T47D (cell line): ENCODE measurements around the gene NR3C2.

Experiments
- DNase-seq, 2 experiments: peaks; one replicate each; pipeline versions ENCODE4 v3.0.0 to v3.0.0-alpha.2; 2011 to 2012; ENCODE audit warnings: low read depth in 1 of 2, low spot score in 1 of 2
- JUND ChIP-seq: IDR thresholded peaks from 2 replicates; pipeline ENCODE4 v1.6.1; 2012; ENCODE audit warnings: low read depth
- in situ Hi-C: cut with HindIII; loops from 2 replicates; pipeline ENCODE4 v1.10.0; 2016; ENCODE audit warnings: low sequenced_read_pairs, low pct_unique_long_range_greater_than_20kb

NR3C2 gene

GRCh38 chr4:148051403-148051802 lies 390.8 kb downstream of the NR3C2 start:
- no peak for DNase-seq
- in situ Hi-C loops: no loop called here

GRCh38 chr4:148048598-148048997 lies 393.6 kb downstream of the NR3C2 start:
- no peak for DNase-seq
- in situ Hi-C loops: no loop called here
- no peak for TF ChIP-seq JUND

More at GRCh38 chr4:148051403-148051802, 390.8 kb downstream of the NR3C2 start:
- no peak for TF ChIP-seq JUND

- in situ Hi-C loops: no loop called here
- no peak for TF ChIP-seq JUND
- DNase-seq: peak in 1 of 2 experiments; percentile 32
Measured at GRCh38 chr4:148044912-148045352, 397.3 kb downstream of the NR3C2 start.

- DNase-seq: no peak
- in situ Hi-C loops: no loop called here
- no peak for TF ChIP-seq JUND
Measured at GRCh38 chr4:148044089-148044911, 397.9 kb downstream of the NR3C2 start.

GRCh38 chr4:148041606-148042329 lies 400.4 kb downstream of the NR3C2 start:
- no peak for TF ChIP-seq JUND
- DNase-seq: no peak
- in situ Hi-C loops: no loop called here

GRCh38 chr4:148034813-148035212 lies 407.4 kb downstream of the NR3C2 start:
- in situ Hi-C loops: no loop called here
- TF ChIP-seq JUND: no peak; the same call in 1 of the 2 replicates
- peak; percentile 13 to 80 for DNase-seq

GRCh38 chr4:148030193-148030873 lies 411.9 kb downstream of the NR3C2 start:
- in situ Hi-C loops: no loop called here
- TF ChIP-seq JUND: no peak
- no peak for DNase-seq

GRCh38 chr4:148029781-148030180 lies 412.4 kb downstream of the NR3C2 start:
- no peak for DNase-seq
- in situ Hi-C loops: no loop called here
- no peak for TF ChIP-seq JUND
